ENCODE results near the gene ARHGEF16.

GRCh38 chr1:3515774-3516480, 61.5 kb downstream of the ARHGEF16 start:
- TF ChIP-seq CTCF (conservative IDR thresholded peaks at IDR 0.05; ENCODE audit: low read depth, low read length) (no peak), EZH2 (IDR thresholded peaks at IDR 0.05; ENCODE audit: borderline replicate concordance, low read depth, low read length, poor library complexity, severe bottlenecking) (no peak)
